Stimulated activated CD4-positive, alpha-beta T cell treated with anti-CD3 and anti-CD28 coated beads, Interleukin-12 subunit alpha, Interleukin-12 subunit beta, amount 100 ng/mL, for 4 hours (primary cell): Measurements from ENCODE around the gene LMLN.
"Not testable (repeated sequence)": the region's sequence is repeated elsewhere in the genome, so short reads cannot be mapped to it uniquely, and the experiment has no call there.

ENCODE experiments used
- DNase-seq: peaks from one replicate; pipeline ENCODE4 v3.0.0-alpha.2; 2020

LMLN gene

DNA sequence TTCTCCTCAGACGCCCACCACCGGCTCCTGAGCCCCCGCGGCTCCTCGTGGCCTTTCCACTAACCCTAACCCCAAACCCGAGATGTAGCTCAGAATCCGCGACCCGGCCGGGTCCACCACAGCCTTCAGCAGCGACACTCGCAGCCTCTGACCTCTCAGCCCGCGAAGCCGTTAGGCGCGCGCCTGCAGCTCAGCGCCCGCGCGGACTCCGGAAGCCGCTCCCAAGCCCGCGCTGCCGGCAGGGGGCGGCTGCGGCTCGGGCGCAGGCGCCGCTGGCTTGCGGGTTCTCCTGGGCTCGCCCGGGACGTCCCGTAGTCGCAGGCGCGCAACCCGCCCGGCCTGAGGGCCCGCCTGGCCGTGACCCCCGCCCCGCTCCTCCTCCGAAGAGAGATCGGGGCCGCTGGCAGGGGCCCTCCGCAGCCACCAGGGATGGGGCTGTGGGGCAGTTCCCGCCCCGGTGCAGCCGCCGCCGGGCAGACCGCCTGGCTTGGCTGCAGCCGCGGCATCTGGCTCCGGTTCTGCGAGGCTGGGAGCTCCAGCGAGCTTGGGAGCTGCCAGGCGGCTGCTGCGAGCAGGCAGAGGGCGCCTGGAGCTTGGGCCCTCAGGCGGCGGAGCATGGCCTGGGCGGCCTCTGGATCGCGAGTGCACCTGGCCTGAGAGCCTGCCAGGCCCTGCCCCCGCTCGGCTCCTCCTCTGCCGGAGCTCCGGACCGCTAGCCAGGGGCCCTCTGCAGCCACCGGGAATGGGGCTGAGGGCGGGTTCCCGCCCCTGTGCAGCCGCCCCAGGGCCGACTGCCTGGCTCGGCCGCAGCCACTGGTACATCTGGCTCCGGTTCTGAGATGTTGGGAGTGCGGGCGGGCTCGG lies 120.7 kb downstream of the LMLN start:
- peak; percentile 71 for DNase-seq

DNA sequence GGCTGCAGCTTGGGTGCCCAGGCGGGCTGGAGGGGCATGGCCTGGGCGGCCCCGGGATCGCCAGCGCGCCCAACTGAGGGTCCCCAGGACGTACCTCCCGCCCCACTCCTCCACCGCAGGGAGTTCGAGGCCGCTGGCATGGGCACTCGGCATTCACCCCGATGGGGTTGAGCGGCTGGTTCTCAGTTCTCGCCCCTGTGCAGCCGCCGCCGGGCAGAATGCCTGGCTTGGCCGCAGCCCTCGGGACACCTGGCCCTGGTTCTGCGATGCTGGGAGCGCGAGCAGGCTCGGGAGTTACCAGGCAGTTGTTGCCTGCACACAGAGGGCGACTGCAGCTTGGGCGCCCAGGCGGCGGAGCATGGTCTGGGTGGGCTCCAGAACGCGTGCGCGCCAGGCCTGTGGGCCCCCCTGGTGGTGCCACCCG lies 121.4 kb downstream of the LMLN start:
- no peak for DNase-seq

DNA sequence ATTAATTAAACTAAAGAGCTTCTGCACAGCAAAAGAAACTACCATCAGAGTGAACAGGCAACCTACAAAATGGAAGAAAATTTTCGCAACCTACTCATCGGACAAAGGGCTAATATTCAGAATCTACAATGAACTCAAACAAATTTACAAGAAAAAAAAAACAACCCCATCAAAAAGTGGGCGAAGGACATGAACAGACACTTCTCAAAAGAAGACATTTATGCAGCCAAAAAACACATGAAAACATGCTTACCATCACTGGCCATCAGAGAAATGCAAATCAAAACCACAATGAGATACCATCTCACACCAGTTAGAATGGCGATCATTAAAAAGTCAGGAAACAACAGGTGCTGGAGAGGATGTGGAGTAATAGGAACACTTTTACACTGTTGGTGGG lies 122.2 kb downstream of the LMLN start:
- not testable (repeated sequence) for DNase-seq

- no peak for DNase-seq
Measured at GRCh38 chr3:198088421-198088955, 128.5 kb downstream of the LMLN start.

DNA sequence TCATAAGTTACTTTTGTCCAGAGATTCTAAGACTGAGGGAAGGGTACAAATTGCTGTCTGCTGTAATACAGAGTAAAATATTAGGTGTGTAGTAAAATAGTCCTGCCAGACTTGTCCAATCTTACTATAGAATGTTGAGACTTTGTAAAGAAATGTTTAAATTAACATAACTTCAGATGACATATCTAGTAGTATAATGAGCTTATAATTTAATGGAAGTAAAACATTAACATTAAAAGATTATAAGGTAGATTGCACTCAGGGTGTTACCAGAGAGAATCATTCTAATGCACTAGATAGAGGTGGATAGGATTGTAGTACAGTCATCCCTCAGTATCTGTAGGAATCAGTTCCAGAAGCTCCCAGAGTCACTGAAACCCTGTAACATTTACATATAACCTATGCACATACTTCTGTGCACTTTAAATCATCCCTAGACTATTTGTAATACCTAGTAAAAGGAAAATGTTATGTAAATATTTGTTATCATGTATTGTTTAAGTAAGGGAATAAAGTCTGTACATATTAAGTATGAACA lies 130.8 kb downstream of the LMLN start:
- DNase-seq = no peak

DNA sequence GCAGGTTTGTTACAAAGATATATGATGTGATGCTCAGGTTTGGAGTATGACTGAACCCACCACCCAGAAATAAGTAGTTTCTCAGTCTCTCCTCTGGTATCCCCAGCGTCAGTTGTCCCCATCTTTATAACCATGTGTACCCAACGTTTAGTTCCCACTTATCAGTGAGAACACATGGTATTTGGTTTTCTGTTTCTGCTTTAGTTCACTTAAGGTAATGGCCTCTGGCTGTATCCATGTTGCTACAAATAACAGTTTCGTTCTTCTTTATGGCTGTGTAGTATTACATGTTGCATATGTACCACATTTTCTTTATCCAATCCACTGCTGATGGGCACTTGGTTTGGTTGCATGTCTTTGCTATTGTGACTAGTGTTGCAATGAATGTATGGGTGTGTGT lies 132.3 kb downstream of the LMLN start:
- DNase-seq = no peak

GRCh38 chr3:198093112-198093679 lies 133.2 kb downstream of the LMLN start:
- no peak for DNase-seq
